SW480 (cell line): ENCODE results near the gene MAFG.

Source experiments
- DNase-seq: peaks from one replicate; pipeline ENCODE4 v3.0.0-alpha.2; 2016; ENCODE audit warnings: low spot score

MAFG gene

GRCh38 chr17:81868674-81869220 is 58.8 kb downstream of the MAFG start:
- peak; percentile 83 for DNase-seq
